Body of pancreas (tissue), 4 donors: ENCODE data around the gene CACNA2D3. TPM values are rescaled to one million over a fixed set of nuclear protein-coding genes. Genes with fewer than 3 reads are reported as not detected.
"Not testable (repeated sequence)": the region's sequence is repeated elsewhere in the genome, so short reads cannot be mapped to it uniquely, and the experiment has no call there.

Experiments used
- ATAC-seq: fragments of 150-250 bp; one replicate; pipeline ENCODE4 v1.9.1; 2016
- DNase-seq, 4 donors: peaks; one replicate each; pipeline ENCODE4 v3.0.0-alpha.2; 2019
- H3K27ac ChIP-seq, 4 donors: fragments of 200-600 bp; sonication (generic); 1 replicate in 3 of 4; 2 replicates in 1 of 4; pipeline versions ENCODE4 v1.5.1 to v1.6.1; 2016 to 2019; ENCODE audit warnings: mild to moderate bottlenecking in 1 of 4, mixed read lengths in 1 of 4, moderate library complexity in 1 of 4
- H3K27me3 ChIP-seq, 2 donors: fragments of 200-600 bp; sonication (generic); one replicate each; pipeline ENCODE4 v1.6.0; 2016; ENCODE audit warnings: mild to moderate bottlenecking in 1 of 2
- H3K36me3 ChIP-seq, 2 donors: fragments of 200-600 bp; sonication (generic); replicated peaks in 1 of 2; 2 replicates each; pipeline ENCODE4 v1.5.1; 2016; ENCODE audit warnings: low read depth in 2 of 2; ENCODE audit not compliant: insufficient read depth in 1 of 2
- H3K4me1 ChIP-seq: fragments of 200-600 bp; sonication (generic); one replicate; pipeline ENCODE4 v1.6.0; 2016
- H3K4me3 ChIP-seq, 2 donors: fragments of 200-600 bp; sonication (generic); 1 replicate in 1 of 2; 2 replicates in 1 of 2; pipeline ENCODE4 v1.5.1; 2016 to 2019
- H3K9me3 ChIP-seq, 3 donors: fragments of 200-600 bp; sonication (generic); 1 replicate in 2 of 3; 2 replicates in 1 of 3; pipeline ENCODE4 v1.5.1; 2016
- POLR2A ChIP-seq, 3 donors: fragments of 450-650 bp; IDR thresholded peaks; one replicate each; pipeline ENCODE4 v1.6.1; 2016; ENCODE audit warnings: antibody characterized with exemption in 3 of 3, mild to moderate bottlenecking in 2 of 3
- WGBS, 2 donors: methylation state at CpG; one replicate each; pipeline ENCODE4 v1.1.5; 2017; 5-methylcytosine and 5-hydroxymethylcytosine counted together
- intact Hi-C: fragments of 100-400 bp; cut with DNase I; formaldehyde crosslinking; loops from one replicate; pipeline ENCODE4 v1.15.1; 2023
- total RNA-seq, 2 donors: library from RNA; depleted of rRNA; stranded (reverse); fragments of >200 nt; gene quantifications; one replicate each; pipeline ENCODE4 v1.1.0, GENCODE V29; 2016
- TF ChIP-seq, protein P1 (sequence below), 7 experiments: fragments of 450-650 bp in 4 of 7; fragments of 200-600 bp in 3 of 7; sonication (generic) in 3 of 7; IDR thresholded peaks; one replicate each; pipeline ENCODE4 v1.5.1; 2016 to 2019; ENCODE audit warnings: antibody characterized with exemption in 7 of 7

Gene CACNA2D3
- total RNA-seq, 2 donors from 2014 or later, result not detected

GRCh38 chr3:54632834-54633233, 510.5 kb downstream of the CACNA2D3 start:
- H3K9me3 ChIP-seq, result no peaks in the 10 kb centered on the region
- H3K36me3 ChIP-seq, result no peaks in the 10 kb centered on the region
- intact Hi-C loops, result no loop called here
- 73 to 92% methylated on average over 6 of the region's 6 CpGs for WGBS, 2 donors
- no peaks in the 10 kb centered on the region for H3K4me1 ChIP-seq
- H3K4me3 ChIP-seq, result no peak overlapping the region
- no peak overlapping the region for H3K27ac ChIP-seq
- TF ChIP-seq POLR2A (IDR thresholded peaks at IDR 0.05), result no peak
- TF ChIP-seq, protein P1, sequence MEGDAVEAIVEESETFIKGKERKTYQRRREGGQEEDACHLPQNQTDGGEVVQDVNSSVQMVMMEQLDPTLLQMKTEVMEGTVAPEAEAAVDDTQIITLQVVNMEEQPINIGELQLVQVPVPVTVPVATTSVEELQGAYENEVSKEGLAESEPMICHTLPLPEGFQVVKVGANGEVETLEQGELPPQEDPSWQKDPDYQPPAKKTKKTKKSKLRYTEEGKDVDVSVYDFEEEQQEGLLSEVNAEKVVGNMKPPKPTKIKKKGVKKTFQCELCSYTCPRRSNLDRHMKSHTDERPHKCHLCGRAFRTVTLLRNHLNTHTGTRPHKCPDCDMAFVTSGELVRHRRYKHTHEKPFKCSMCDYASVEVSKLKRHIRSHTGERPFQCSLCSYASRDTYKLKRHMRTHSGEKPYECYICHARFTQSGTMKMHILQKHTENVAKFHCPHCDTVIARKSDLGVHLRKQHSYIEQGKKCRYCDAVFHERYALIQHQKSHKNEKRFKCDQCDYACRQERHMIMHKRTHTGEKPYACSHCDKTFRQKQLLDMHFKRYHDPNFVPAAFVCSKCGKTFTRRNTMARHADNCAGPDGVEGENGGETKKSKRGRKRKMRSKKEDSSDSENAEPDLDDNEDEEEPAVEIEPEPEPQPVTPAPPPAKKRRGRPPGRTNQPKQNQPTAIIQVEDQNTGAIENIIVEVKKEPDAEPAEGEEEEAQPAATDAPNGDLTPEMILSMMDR (IDR thresholded peaks at IDR 0.05), result no peak
- ATAC-seq, result no peak
- DNase-seq, result no peak
- H3K27me3 ChIP-seq, result no peaks in the 10 kb centered on the region

DNA sequence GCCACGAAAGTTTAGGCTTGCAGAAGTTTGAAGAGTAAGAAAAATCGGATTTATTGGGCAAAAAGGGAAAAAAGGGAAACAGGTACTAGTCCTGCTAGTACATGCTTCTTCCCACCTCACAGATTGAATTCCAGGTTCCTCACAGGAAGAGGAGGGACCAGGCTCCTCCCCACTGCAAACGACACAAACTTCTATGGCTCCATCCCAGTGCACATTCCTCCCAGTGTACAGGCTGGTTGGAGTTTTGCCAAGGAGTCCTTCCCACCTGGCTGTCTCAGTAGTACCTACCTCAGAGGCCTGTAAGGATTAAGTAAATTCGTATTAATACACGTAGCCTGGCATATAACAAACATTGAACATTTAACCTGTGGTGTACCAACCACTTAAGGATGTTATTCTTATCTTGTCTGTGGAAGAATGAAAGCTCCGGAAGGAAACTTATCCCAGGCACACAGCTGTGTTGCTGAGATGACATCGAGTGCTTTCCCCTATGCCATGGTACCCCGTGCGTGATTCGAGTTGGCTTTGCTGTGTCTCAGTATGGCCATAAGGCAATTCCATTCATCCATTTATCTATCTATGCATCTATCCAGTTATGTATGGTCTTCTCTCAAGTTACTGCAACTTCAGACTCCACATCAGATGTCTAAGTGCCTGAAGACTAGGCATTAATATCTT, 511.2 kb downstream of the CACNA2D3 start:
- H3K4me1 ChIP-seq, result no peaks in the 10 kb centered on the region
- no peaks in the 10 kb centered on the region for H3K9me3 ChIP-seq
- no peak for TF ChIP-seq POLR2A (IDR thresholded peaks at IDR 0.05)
- TF ChIP-seq, protein P1 (IDR thresholded peaks at IDR 0.05), result no peak
- DNase-seq (no peak), ATAC-seq (no peak)
- no peaks in the 10 kb centered on the region for H3K27me3 ChIP-seq
- intact Hi-C loops, result no loop called here
- H3K36me3 ChIP-seq, result no peaks in the 10 kb centered on the region
- 63 to 65% methylated on average over 10 of the region's 10 CpGs for WGBS, 2 donors
- H3K4me3 ChIP-seq, result no peak overlapping the region
- no peak overlapping the region for H3K27ac ChIP-seq

GRCh38 chr3:54634122-54634469, 511.7 kb downstream of the CACNA2D3 start:
- no peak for TF ChIP-seq POLR2A (IDR thresholded peaks at IDR 0.05)
- TF ChIP-seq, protein P1 (IDR thresholded peaks at IDR 0.05), result no peak
- no peaks in the 10 kb centered on the region for H3K27me3 ChIP-seq
- WGBS, 2 donors, result 45 to 65% methylated on average over 3 of the region's 3 CpGs
- H3K27ac ChIP-seq, result no peak overlapping the region
- H3K9me3 ChIP-seq, result no peaks in the 10 kb centered on the region
- DNase-seq, result no peak
- ATAC-seq, result no peak
- intact Hi-C loops, result no loop called here
- H3K4me1 ChIP-seq, result no peaks in the 10 kb centered on the region
- H3K4me3 ChIP-seq, result no peak overlapping the region
- H3K36me3 ChIP-seq, result no peaks in the 10 kb centered on the region

- H3K9me3 ChIP-seq, DNase-seq, H3K27ac ChIP-seq, H3K36me3 ChIP-seq, ATAC-seq, H3K27me3 ChIP-seq, H3K4me3 ChIP-seq, H3K4me1 ChIP-seq, intact Hi-C loops: not testable (repeated sequence)
- 23 to 24% methylated on average over 12 of the region's 12 CpGs for WGBS, 2 donors
Measured at GRCh38 chr3:54639790-54640372, 517.5 kb downstream of the CACNA2D3 start.

GRCh38 chr3:54641226-54642014, 519.1 kb downstream of the CACNA2D3 start:
- no peak for ATAC-seq
- Histone ChIP-seq H3K9me3 (no peaks in the 10 kb centered on the region), H3K36me3 (no peaks in the 10 kb centered on the region), H3K4me3 (no peak overlapping the region), H3K27me3 (no peaks in the 10 kb centered on the region), H3K27ac (no peak overlapping the region), H3K4me1 (no peaks in the 10 kb centered on the region)
- no peak for TF ChIP-seq POLR2A (IDR thresholded peaks at IDR 0.05)
- TF ChIP-seq, protein P1 (IDR thresholded peaks at IDR 0.05), result no peak
- DNase-seq, result no peak
- intact Hi-C loops, result no loop called here
- 47 to 66% methylated on average over 2 of the region's 2 CpGs for WGBS, 2 donors
